GM23338 (cell line): ENCODE results near the gene MGAT5. TPM values are rescaled to one million over a fixed set of nuclear protein-coding genes. Genes with fewer than 3 reads are reported as not detected.

ENCODE experiments used
- ATAC-seq: fragments of 200-7000 bp; cut with Tn5 transposase; 3 replicates; pipeline ENCODE4 v1.9.1; 2020
- DNase-seq: peaks from one replicate; pipeline ENCODE4 v3.0.0-alpha.2; 2015; ENCODE audit warnings: low spot score
- H2AFZ ChIP-seq: fragments of 200-600 bp; sonication (generic); 2 replicates; pipeline ENCODE4 v1.8.0; 2016; ENCODE audit warnings: antibody characterized with exemption, mild to moderate bottlenecking, moderate library complexity
- H3F3A ChIP-seq: fragments of 200-600 bp; sonication (generic); replicated peaks from 2 replicates; pipeline ENCODE4 v1.8.0; 2017; ENCODE audit warnings: antibody characterized with exemption, mixed run types, low read depth
- H3K27ac ChIP-seq: fragments of 200-600 bp; sonication (generic); 2 replicates; pipeline ENCODE4 v1.6.1; 2016; ENCODE audit warnings: low read depth
- H3K27me3 ChIP-seq: fragments of 200-600 bp; sonication (generic); 2 replicates; pipeline ENCODE4 v1.8.0; 2016; ENCODE audit warnings: mild to moderate bottlenecking, mixed run types, moderate library complexity; ENCODE audit not compliant: insufficient read depth
- H3K36me3 ChIP-seq: fragments of 200-600 bp; sonication (generic); 2 replicates; pipeline ENCODE4 v1.8.0; 2016; ENCODE audit warnings: mild to moderate bottlenecking; ENCODE audit not compliant: insufficient read depth
- H3K4me1 ChIP-seq: fragments of 200-600 bp; sonication (generic); 2 replicates; pipeline ENCODE4 v1.8.0; 2016; ENCODE audit warnings: mild to moderate bottlenecking, moderate library complexity; ENCODE audit not compliant: insufficient read depth
- H3K4me2 ChIP-seq: fragments of 200-600 bp; sonication (generic); 2 replicates; pipeline ENCODE4 v1.7.1; 2017; ENCODE audit warnings: mixed run types
- H3K4me3 ChIP-seq: fragments of 200-600 bp; sonication (generic); 2 replicates; pipeline ENCODE4 v1.6.1; 2016; ENCODE audit warnings: mixed run types
- H3K79me2 ChIP-seq: fragments of 200-600 bp; sonication (generic); replicated peaks from 2 replicates; pipeline ENCODE4 v1.8.0; 2017; ENCODE audit warnings: mild to moderate bottlenecking; ENCODE audit not compliant: insufficient read depth
- H3K9me2 ChIP-seq: fragments of 200-600 bp; sonication (generic); 2 replicates; pipeline ENCODE4 v1.8.0; 2017; ENCODE audit not compliant: insufficient read depth
- H4K20me1 ChIP-seq: fragments of 200-600 bp; sonication (generic); replicated peaks from 2 replicates; pipeline ENCODE4 v1.8.0; 2017; ENCODE audit warnings: mild to moderate bottlenecking; ENCODE audit not compliant: insufficient read depth
- H3K27ac Mint-ChIP-seq: 2 replicates; pipeline ENCODE4 v1.8.0; 2020; ENCODE audit warnings: inconsistent platforms, mild to moderate bottlenecking, moderate library complexity, mixed read lengths
- H3K27me3 Mint-ChIP-seq: 3 replicates; pipeline ENCODE4 v1.8.0; 2022; ENCODE audit warnings: low read depth, mild to moderate bottlenecking, moderate library complexity, mixed read lengths, inconsistent platforms; ENCODE audit not compliant: insufficient read depth, poor library complexity
- H3K36me3 Mint-ChIP-seq: 3 replicates; pipeline ENCODE4 v1.8.0; 2021; ENCODE audit warnings: low read depth, mild to moderate bottlenecking, inconsistent platforms, moderate library complexity, mixed read lengths
- H3K4me1 Mint-ChIP-seq: 3 replicates; pipeline ENCODE4 v1.8.0; 2020; ENCODE audit warnings: mild to moderate bottlenecking, inconsistent platforms, mixed read lengths
- H3K4me3 Mint-ChIP-seq: 3 replicates; pipeline ENCODE4 v1.8.0; 2021; ENCODE audit warnings: moderate library complexity, mild to moderate bottlenecking, inconsistent platforms, mixed read lengths
- H3K9me3 Mint-ChIP-seq: 3 replicates; pipeline ENCODE4 v1.8.0; 2020; ENCODE audit warnings: moderate library complexity, mild to moderate bottlenecking, inconsistent platforms, mixed read lengths
- CREB1 ChIP-seq: fragments of 250-450 bp; sonication (Bioruptor Pico); IDR thresholded peaks from 2 replicates; pipeline ENCODE4 v1.5.0; 2020; ENCODE audit warnings: low read depth, mild to moderate bottlenecking, moderate library complexity
- CTCF ChIP-seq, 2 experiments: fragments of 200-600 bp in 1 of 2; sonication (generic) in 1 of 2; conservative IDR thresholded peaks; 2 replicates each; pipeline versions ENCODE4 v1.5.1 to v1.6.1; 2016 to 2017; ENCODE audit warnings: antibody characterized with exemption in 2 of 2, low read depth in 2 of 2, mild to moderate bottlenecking in 2 of 2, moderate library complexity in 1 of 2
- EZH2 ChIP-seq: fragments of 200-600 bp; sonication (generic); IDR thresholded peaks from one replicate; pipeline ENCODE4 v1.8.0; 2017; ENCODE audit warnings: antibody characterized with exemption, mild to moderate bottlenecking, low read depth; ENCODE audit not compliant: unreplicated experiment
- EZH2phosphoT487 ChIP-seq: fragments of 200-600 bp; sonication (generic); IDR thresholded peaks from one replicate; pipeline ENCODE4 v1.8.1; 2018; ENCODE audit warnings: antibody characterized with exemption; ENCODE audit not compliant: unreplicated experiment
- JUNB ChIP-seq: IDR thresholded peaks from one replicate; pipeline ENCODE4 v1.6.1; 2016; ENCODE audit warnings: antibody characterized with exemption; ENCODE audit not compliant: unreplicated experiment
- POLR2AphosphoS5 ChIP-seq: IDR thresholded peaks from 2 replicates; pipeline ENCODE4 v1.6.1; 2016; ENCODE audit warnings: antibody characterized with exemption, low read depth
- STAT1 ChIP-seq: IDR thresholded peaks from one replicate; pipeline ENCODE4 v1.6.1; 2016; ENCODE audit warnings: antibody characterized with exemption; ENCODE audit not compliant: unreplicated experiment
- ZNF331 ChIP-seq: fragments of 250-450 bp; sonication (Bioruptor Pico); IDR thresholded peaks from 2 replicates; pipeline ENCODE4 v1.5.0; 2020; ENCODE audit warnings: low read depth, mild to moderate bottlenecking, moderate library complexity
- polyA plus RNA-seq: library from polyadenylated mRNA; unstranded; fragments of >200 nt; fragmentation: Nextera tagmentation; extraction: Ambion mirVana; gene quantifications from 2 replicates; pipeline ENCODE4 v1.2.1, GENCODE V29; 2016
- total RNA-seq: library from RNA; depleted of rRNA; stranded (reverse); fragments of >200 nt; shearing (Covaris generic); gene quantifications from 2 replicates; pipeline ENCODE4 v1.2.3, GENCODE V29; 2014
- TF ChIP-seq, protein P1 (sequence below): IDR thresholded peaks from 2 replicates; pipeline ENCODE4 v1.6.1; 2016; ENCODE audit warnings: antibody characterized with exemption
- TF ChIP-seq, protein P2 (sequence below): IDR thresholded peaks from one replicate; pipeline ENCODE4 v1.6.1; 2018; ENCODE audit warnings: antibody characterized with exemption; ENCODE audit not compliant: unreplicated experiment
- TF ChIP-seq, protein P3 (sequence below): fragments of 250-450 bp; sonication (Bioruptor Pico); IDR thresholded peaks from 2 replicates; pipeline ENCODE4 v1.5.0; 2020; ENCODE audit warnings: mild to moderate bottlenecking, moderate library complexity

The MGAT5 gene
- total and polyA plus RNA-seq, 2 experiments from 2014 or later, result 4.6 to 27.6 TPM

- no peaks in the 10 kb centered on the region for H3F3A ChIP-seq
- no peaks in the 10 kb centered on the region for H3K9me2 ChIP-seq
- H3K79me2 ChIP-seq, result no peaks in the 10 kb centered on the region
- H3K36me3 ChIP-seq, result no peaks in the 10 kb centered on the region
- Mint-ChIP-seq H3K27ac (no peak overlapping the region), H3K36me3 (peaks cover 4% of the 10 kb centered on the region; the same call in 1 of the 3 replicates), H3K4me3 (no peak overlapping the region), H3K9me3 (no peaks in the 10 kb centered on the region), H3K4me1 (no peaks in the 10 kb centered on the region), H3K27me3 (no peaks in the 10 kb centered on the region)
- TF ChIP-seq, protein P1, sequence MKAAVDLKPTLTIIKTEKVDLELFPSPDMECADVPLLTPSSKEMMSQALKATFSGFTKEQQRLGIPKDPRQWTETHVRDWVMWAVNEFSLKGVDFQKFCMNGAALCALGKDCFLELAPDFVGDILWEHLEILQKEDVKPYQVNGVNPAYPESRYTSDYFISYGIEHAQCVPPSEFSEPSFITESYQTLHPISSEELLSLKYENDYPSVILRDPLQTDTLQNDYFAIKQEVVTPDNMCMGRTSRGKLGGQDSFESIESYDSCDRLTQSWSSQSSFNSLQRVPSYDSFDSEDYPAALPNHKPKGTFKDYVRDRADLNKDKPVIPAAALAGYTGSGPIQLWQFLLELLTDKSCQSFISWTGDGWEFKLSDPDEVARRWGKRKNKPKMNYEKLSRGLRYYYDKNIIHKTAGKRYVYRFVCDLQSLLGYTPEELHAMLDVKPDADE, result no peak
- TF ChIP-seq JUNB (no peak), ZNF331 (CRISPR knock-in tag) (no peak), EZH2 (no peak), CREB1 (CRISPR knock-in tag) (no peak), CTCF (conservative IDR thresholded peaks at IDR 0.05; ENCODE audit: low read depth in 2 of 2) (no peak), STAT1 (no peak), POLR2AphosphoS5 (no peak), EZH2phosphoT487 (no peak)
- TF ChIP-seq, protein P2, sequence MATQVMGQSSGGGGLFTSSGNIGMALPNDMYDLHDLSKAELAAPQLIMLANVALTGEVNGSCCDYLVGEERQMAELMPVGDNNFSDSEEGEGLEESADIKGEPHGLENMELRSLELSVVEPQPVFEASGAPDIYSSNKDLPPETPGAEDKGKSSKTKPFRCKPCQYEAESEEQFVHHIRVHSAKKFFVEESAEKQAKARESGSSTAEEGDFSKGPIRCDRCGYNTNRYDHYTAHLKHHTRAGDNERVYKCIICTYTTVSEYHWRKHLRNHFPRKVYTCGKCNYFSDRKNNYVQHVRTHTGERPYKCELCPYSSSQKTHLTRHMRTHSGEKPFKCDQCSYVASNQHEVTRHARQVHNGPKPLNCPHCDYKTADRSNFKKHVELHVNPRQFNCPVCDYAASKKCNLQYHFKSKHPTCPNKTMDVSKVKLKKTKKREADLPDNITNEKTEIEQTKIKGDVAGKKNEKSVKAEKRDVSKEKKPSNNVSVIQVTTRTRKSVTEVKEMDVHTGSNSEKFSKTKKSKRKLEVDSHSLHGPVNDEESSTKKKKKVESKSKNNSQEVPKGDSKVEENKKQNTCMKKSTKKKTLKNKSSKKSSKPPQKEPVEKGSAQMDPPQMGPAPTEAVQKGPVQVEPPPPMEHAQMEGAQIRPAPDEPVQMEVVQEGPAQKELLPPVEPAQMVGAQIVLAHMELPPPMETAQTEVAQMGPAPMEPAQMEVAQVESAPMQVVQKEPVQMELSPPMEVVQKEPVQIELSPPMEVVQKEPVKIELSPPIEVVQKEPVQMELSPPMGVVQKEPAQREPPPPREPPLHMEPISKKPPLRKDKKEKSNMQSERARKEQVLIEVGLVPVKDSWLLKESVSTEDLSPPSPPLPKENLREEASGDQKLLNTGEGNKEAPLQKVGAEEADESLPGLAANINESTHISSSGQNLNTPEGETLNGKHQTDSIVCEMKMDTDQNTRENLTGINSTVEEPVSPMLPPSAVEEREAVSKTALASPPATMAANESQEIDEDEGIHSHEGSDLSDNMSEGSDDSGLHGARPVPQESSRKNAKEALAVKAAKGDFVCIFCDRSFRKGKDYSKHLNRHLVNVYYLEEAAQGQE, result no peak
- TF ChIP-seq, protein P3, sequence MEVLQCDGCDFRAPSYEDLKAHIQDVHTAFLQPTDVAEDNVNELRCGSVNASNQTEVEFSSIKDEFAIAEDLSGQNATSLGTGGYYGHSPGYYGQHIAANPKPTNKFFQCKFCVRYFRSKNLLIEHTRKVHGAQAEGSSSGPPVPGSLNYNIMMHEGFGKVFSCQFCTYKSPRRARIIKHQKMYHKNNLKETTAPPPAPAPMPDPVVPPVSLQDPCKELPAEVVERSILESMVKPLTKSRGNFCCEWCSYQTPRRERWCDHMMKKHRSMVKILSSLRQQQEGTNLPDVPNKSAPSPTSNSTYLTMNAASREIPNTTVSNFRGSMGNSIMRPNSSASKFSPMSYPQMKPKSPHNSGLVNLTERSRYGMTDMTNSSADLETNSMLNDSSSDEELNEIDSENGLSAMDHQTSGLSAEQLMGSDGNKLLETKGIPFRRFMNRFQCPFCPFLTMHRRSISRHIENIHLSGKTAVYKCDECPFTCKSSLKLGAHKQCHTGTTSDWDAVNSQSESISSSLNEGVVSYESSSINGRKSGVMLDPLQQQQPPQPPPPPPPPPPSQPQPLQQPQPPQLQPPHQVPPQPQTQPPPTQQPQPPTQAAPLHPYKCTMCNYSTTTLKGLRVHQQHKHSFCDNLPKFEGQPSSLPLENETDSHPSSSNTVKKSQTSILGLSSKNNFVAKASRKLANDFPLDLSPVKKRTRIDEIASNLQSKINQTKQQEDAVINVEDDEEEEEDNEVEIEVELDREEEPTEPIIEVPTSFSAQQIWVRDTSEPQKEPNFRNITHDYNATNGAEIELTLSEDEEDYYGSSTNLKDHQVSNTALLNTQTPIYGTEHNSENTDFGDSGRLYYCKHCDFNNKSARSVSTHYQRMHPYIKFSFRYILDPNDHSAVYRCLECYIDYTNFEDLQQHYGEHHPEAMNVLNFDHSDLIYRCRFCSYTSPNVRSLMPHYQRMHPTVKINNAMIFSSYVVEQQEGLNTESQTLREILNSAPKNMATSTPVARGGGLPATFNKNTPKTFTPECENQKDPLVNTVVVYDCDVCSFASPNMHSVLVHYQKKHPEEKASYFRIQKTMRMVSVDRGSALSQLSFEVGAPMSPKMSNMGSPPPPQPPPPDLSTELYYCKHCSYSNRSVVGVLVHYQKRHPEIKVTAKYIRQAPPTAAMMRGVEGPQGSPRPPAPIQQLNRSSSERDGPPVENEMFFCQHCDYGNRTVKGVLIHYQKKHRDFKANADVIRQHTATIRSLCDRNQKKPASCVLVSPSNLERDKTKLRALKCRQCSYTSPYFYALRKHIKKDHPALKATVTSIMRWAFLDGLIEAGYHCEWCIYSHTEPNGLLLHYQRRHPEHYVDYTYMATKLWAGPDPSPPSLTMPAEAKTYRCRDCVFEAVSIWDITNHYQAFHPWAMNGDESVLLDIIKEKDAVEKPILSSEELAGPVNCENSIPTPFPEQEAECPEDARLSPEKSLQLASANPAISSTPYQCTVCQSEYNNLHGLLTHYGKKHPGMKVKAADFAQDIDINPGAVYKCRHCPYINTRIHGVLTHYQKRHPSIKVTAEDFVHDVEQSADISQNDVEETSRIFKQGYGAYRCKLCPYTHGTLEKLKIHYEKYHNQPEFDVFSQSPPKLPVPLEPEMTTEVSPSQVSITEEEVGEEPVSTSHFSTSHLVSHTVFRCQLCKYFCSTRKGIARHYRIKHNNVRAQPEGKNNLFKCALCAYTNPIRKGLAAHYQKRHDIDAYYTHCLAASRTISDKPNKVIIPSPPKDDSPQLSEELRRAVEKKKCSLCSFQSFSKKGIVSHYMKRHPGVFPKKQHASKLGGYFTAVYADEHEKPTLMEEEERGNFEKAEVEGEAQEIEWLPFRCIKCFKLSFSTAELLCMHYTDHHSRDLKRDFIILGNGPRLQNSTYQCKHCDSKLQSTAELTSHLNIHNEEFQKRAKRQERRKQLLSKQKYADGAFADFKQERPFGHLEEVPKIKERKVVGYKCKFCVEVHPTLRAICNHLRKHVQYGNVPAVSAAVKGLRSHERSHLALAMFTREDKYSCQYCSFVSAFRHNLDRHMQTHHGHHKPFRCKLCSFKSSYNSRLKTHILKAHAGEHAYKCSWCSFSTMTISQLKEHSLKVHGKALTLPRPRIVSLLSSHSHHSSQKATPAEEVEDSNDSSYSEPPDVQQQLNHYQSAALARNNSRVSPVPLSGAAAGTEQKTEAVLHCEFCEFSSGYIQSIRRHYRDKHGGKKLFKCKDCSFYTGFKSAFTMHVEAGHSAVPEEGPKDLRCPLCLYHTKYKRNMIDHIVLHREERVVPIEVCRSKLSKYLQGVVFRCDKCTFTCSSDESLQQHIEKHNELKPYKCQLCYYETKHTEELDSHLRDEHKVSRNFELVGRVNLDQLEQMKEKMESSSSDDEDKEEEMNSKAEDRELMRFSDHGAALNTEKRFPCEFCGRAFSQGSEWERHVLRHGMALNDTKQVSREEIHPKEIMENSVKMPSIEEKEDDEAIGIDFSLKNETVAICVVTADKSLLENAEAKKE (CRISPR knock-in tag), result no peak
- ATAC-seq (no peak), DNase-seq (no peak)
- no peak overlapping the region for H2AFZ ChIP-seq
- no peak overlapping the region for H3K4me3 ChIP-seq
- no peaks in the 10 kb centered on the region for H3K27me3 ChIP-seq
- no peak overlapping the region for H3K27ac ChIP-seq
- H3K4me1 ChIP-seq, result no peaks in the 10 kb centered on the region
- no peak overlapping the region for H3K4me2 ChIP-seq
- H4K20me1 ChIP-seq, result no peaks in the 10 kb centered on the region
Measured at GRCh38 chr2:134346141-134346540, 92.3 kb downstream of the MGAT5 start.
